Activated CD8-positive, alpha-beta memory T cell treated with anti-CD3 and anti-CD28 coated beads, Interleukin-2, amount 50 U/mL, for 1 hour (primary cell): ENCODE data around the gene ADD1.
"Not testable (repeated sequence)": the region's sequence is repeated elsewhere in the genome, so short reads cannot be mapped to it uniquely, and the experiment has no call there.

Source experiments
- DNase-seq: peaks from one replicate; pipeline ENCODE4 v3.0.0-alpha.2; 2020; ENCODE audit errors: extremely low read depth

ADD1 gene

DNA sequence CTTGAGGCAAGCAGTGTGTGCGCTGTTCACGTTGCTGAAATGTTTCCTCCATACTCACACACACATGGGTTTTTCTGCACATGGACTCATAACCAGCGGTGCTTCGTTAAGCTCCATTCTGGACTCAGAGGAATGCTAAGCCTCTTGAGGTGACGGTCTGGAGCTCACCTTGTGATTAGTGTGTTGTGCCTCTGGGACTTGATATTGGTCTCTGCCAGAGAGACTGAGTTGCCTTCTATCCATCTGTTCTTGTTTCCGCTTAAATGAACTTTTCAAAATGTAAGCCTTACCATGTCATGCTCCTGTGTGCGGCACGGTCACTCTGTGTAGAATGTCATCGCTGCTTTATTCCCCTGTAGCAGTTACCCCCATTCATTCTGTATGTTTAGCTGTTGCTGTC, 42.5 kb downstream of the ADD1 start:
- DNase-seq, result no peak

GRCh38 chr4:2886622-2887021, 43.0 kb downstream of the ADD1 start:
- DNase-seq, result no peak

DNA sequence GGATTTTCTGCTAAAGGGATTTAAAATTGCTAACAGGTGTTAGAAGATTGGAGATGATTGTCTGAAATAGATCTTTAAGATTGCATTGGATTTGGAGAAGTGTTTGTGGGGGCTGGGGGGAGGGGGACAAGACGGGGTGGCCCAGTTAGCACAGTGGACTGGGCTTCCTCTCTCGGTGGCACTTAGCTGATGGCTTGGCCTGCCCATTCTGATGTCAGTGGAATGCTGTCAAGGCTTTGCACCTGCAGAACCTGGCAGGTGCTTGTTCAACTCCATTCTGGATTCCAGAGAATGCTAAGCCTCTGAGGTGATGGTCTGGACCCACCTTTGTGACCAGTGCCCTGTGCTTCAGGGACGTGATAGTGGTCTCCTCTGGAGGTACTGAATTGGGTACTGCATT, 43.7 kb downstream of the ADD1 start:
- DNase-seq, result no peak

GRCh38 chr4:2888886-2889285, 45.2 kb downstream of the ADD1 start:
- no peak for DNase-seq

DNA sequence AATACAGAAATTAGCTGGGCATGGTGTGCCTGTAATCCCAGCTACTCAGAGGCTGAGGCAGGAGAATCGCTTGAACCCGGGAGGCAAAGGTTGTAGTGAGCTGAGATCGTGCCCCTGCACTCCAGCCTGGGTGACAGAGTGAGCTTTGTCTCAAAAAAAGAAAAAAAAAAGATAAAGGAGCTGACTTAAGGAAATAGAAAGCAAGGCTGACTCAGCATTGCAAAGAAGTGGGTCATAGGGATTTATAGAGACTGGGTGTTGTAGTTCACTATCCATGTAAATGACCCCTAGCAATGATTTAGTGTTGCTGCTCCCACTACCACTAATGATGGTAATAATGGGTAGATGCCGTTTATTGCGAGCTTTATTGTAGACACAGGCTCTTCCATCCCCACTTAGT, 47.6 kb downstream of the ADD1 start:
- DNase-seq, result no peak

- DNase-seq, result no peak
These were observed 50.1 kb downstream of the ADD1 start for GRCh38 chr4:2893772-2894171.

GRCh38 chr4:2898001-2898400, 54.4 kb downstream of the ADD1 start:
- no peak for DNase-seq

DNA sequence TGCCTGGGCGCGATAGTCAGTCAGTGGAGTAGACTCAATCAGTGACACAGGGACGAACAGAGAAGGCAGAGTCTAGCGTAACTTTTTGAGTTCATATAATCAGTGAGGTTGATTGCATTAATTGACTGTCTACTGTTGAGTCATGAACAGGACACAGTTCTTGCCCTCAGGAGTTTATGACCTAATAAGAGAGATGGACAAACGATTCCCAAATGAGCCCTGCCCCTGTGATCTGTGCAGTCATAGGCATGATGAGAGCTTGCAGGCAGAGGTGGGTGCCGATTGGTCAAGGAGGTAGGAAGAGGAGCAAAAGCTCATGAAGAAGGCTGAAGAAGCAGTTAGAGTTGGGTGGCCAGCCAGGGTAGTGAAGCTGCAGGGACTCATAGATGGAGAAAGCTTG, 57.1 kb downstream of the ADD1 start:
- DNase-seq, result no peak

DNA sequence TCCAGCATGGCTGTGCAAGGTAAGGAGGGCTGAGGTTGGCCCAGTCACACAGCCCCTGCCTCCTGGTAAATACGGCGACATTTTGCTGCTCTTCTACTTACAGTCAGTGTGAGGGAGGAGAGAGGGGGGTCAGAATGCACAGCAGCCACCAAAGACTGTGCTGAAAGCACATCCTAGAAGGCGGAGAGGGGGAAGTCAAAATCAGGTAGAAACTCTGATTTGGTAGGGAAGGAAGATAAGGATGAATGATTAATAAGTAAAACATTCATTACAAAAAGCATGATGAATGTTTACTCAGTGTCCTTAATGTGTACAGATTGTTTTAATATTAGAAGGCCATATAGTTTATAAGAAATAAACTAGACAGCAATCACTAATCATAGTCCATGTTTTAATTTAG, 57.5 kb downstream of the ADD1 start:
- DNase-seq, result no peak

- DNase-seq, result no peak
These were observed 58.5 kb downstream of the ADD1 start for GRCh38 chr4:2902126-2902525.

- DNase-seq, result no peak
These were observed 61.9 kb downstream of the ADD1 start for GRCh38 chr4:2905544-2905943.

- no peak for DNase-seq
These were observed 62.6 kb downstream of the ADD1 start for GRCh38 chr4:2906218-2906617.

- DNase-seq, result no peak
These were observed 63.6 kb downstream of the ADD1 start for GRCh38 chr4:2907226-2907625.

GRCh38 chr4:2907706-2908293, 64.2 kb downstream of the ADD1 start:
- DNase-seq, result no peak

- DNase-seq, result no peak
These were observed 65.0 kb downstream of the ADD1 start for GRCh38 chr4:2908686-2909085.

GRCh38 chr4:2909583-2909982, 65.9 kb downstream of the ADD1 start:
- no peak for DNase-seq

GRCh38 chr4:2910409-2910808, 66.8 kb downstream of the ADD1 start:
- no peak for DNase-seq

GRCh38 chr4:2911868-2912267, 68.2 kb downstream of the ADD1 start:
- no peak for DNase-seq

DNA sequence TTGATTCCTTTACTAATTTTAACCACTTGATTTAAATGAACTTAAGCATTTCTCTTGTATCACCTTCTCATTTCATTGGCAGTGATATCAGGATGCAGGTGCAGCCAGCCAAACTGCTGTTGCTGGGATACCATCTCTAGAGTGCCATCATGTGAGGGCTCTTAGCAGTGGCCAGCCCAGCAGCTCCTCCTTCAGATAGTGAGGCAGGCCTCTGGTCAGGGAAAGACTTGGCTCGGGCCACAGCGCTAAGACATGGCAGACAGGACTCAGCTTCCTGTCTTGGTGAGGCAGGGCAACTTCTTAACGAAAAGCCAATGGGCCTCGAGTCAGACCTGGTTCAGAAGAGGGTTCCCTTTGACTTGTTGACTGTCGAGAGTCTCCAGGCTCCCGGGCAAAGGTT, 69.5 kb downstream of the ADD1 start:
- no peak for DNase-seq

GRCh38 chr4:2914256-2915126, 70.8 kb downstream of the ADD1 start:
- no peak for DNase-seq

DNA sequence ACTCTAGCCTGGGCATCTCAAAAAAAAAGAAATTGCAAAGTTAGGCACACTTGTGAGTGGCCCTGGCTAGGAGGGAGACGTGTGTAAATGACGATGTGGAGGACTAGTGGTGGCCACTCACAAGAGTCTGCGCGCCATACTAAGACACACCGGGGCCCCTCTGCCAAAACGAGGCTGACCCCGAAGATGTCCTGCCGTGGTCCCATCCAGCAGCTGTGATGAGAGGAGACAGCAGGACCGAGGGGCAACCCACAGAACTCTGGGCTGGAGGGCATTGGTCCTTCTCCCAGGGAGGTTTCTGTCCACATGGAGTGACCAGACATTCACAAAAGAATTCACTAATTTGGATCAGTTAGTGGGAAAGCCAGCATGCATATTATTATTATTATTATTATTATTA, 72.1 kb downstream of the ADD1 start:
- no peak for DNase-seq

- not testable (repeated sequence) for DNase-seq
These were observed 73.1 kb downstream of the ADD1 start for GRCh38 chr4:2916696-2917095.

DNA sequence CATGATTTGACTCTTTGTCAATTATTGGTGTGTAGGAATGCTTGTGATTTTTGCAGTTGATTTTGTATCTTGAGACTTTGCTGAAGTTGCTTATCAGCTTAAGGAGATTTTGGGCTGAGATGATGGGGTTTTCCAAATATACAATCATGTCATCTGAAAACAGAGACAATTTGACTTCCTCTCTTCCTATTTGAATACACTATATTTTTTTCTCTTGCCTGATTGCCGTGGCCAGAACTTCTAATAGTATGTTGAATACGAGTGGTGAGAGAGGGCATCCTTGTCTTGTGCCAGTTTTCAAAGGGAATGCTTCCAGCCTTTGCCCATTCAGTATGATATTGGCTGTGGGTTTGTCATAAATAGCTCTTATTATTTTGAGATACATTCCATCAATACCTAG, 74.7 kb downstream of the ADD1 start:
- DNase-seq, result not testable (repeated sequence)

- not testable (repeated sequence) for DNase-seq
These were observed 75.1 kb downstream of the ADD1 start for GRCh38 chr4:2918714-2919113.
